HEK293 (cell line): ENCODE data around the gene TNS3.

Source experiments
- CTCF ChIA-PET: fragments of 350-600 bp; formaldehyde crosslinking; extraction: SDS; loops from one replicate; lab custom pipeline; 2021; ENCODE audit warnings: antibody characterized with exemption; lab: Yijun Ruan, JAX
- POLR2A ChIA-PET: fragments of 300-600 bp; formaldehyde crosslinking; extraction: SDS; loops from one replicate; lab custom pipeline; 2020; ENCODE audit warnings: antibody characterized with exemption, inconsistent platforms; lab: Yijun Ruan, JAX
- H3K27ac ChIP-seq: fragments of 200-500 bp; sonication (Bioruptor generic); 2 replicates; pipeline ENCODE4 v1.5.1; 2014; ENCODE audit warnings: low read depth, low read length, control low read depth, inconsistent platforms; ENCODE audit errors: extremely low read depth
- H3K36me3 ChIP-seq, 2 experiments: fragments of 200-500 bp in 1 of 2; sonication (Bioruptor generic) in 1 of 2; 1 replicate in 1 of 2; 2 replicates in 1 of 2; pipeline ENCODE4 v1.5.1; 2014 to 2017; ENCODE audit warnings: inconsistent platforms in 2 of 2, low read length in 2 of 2; ENCODE audit not compliant: control insufficient read depth in 2 of 2, insufficient read depth in 1 of 2
- H3K4me1 ChIP-seq: fragments of 200-500 bp; sonication (Bioruptor generic); 2 replicates; pipeline ENCODE4 v1.5.1; 2014; ENCODE audit warnings: mild to moderate bottlenecking, low read length, inconsistent platforms; ENCODE audit not compliant: control insufficient read depth, insufficient read depth
- H3K4me3 ChIP-seq: 2 replicates; pipeline ENCODE4 v1.5.1; 2011; ENCODE audit warnings: low read depth, mild to moderate bottlenecking, control low read depth, low read length, moderate library complexity
- H3K9me3 ChIP-seq: fragments of 200-500 bp; sonication (Bioruptor generic); 2 replicates; pipeline ENCODE4 v1.5.1; 2014; ENCODE audit warnings: low read depth, low read length, inconsistent platforms; ENCODE audit not compliant: control insufficient read depth, insufficient read depth
- EGR2 ChIP-seq: fragments of 450-650 bp; formaldehyde crosslinking; IDR thresholded peaks from 2 replicates; pipeline ENCODE4 v1.5.1; 2016; ENCODE audit warnings: low read depth, missing biosample characterization, missing genetic modification characterization
- GFI1B ChIP-seq: fragments of 450-650 bp; formaldehyde crosslinking; IDR thresholded peaks from 2 replicates; pipeline ENCODE4 v1.5.1; 2016; ENCODE audit warnings: missing biosample characterization, missing genetic modification characterization
- GLI2 ChIP-seq: fragments of 450-650 bp; formaldehyde crosslinking; IDR thresholded peaks from 2 replicates; pipeline ENCODE4; 2017; ENCODE audit warnings: missing biosample characterization, missing genetic modification characterization, low read depth, borderline replicate concordance
- GLIS1 ChIP-seq: fragments of 450-650 bp; formaldehyde crosslinking; IDR thresholded peaks from 2 replicates; pipeline ENCODE4 v1.5.1; 2016; ENCODE audit warnings: missing biosample characterization, missing genetic modification characterization
- SP7 ChIP-seq: fragments of 450-650 bp; formaldehyde crosslinking; IDR thresholded peaks from 2 replicates; pipeline ENCODE4 v1.5.1; 2016; ENCODE audit warnings: missing biosample characterization, missing genetic modification characterization
- WT1 ChIP-seq: fragments of 450-650 bp; formaldehyde crosslinking; IDR thresholded peaks from 2 replicates; pipeline ENCODE4 v1.5.1; 2016; ENCODE audit warnings: missing biosample characterization, missing genetic modification characterization
- ZBTB44 ChIP-seq: fragments of 450-650 bp; IDR thresholded peaks from 2 replicates; pipeline ENCODE4 v1.5.1; 2018; ENCODE audit warnings: missing biosample characterization, mild to moderate bottlenecking, missing genetic modification characterization
- ZFHX2 ChIP-seq: fragments of 450-650 bp; formaldehyde crosslinking; conservative IDR thresholded peaks from 2 replicates; pipeline ENCODE4 v1.5.1; 2016; ENCODE audit warnings: missing biosample characterization, missing genetic modification characterization
- ZIC2 ChIP-seq: fragments of 450-650 bp; formaldehyde crosslinking; IDR thresholded peaks from 2 replicates; pipeline ENCODE4 v1.5.1; 2016; ENCODE audit warnings: missing biosample characterization, missing genetic modification characterization
- ZNF266 ChIP-seq: fragments of 450-650 bp; formaldehyde crosslinking; IDR thresholded peaks from 2 replicates; pipeline ENCODE4 v1.5.1; 2016; ENCODE audit warnings: missing biosample characterization, missing genetic modification characterization, low read depth
- ZNF48 ChIP-seq: fragments of 450-650 bp; formaldehyde crosslinking; IDR thresholded peaks from 2 replicates; pipeline ENCODE4 v1.5.1; 2016; ENCODE audit warnings: missing biosample characterization, missing genetic modification characterization
- ZNF610 ChIP-seq: fragments of 450-650 bp; formaldehyde crosslinking; IDR thresholded peaks from 2 replicates; pipeline ENCODE4 v1.5.1; 2016; ENCODE audit warnings: missing biosample characterization, missing genetic modification characterization, borderline replicate concordance
- ZNF624 ChIP-seq: fragments of 450-650 bp; formaldehyde crosslinking; IDR thresholded peaks from 2 replicates; pipeline ENCODE4 v1.5.1; 2017; ENCODE audit warnings: missing biosample characterization, missing genetic modification characterization
- ZNF629 ChIP-seq: fragments of 450-650 bp; formaldehyde crosslinking; IDR thresholded peaks from 2 replicates; pipeline ENCODE4 v1.5.1; 2017; ENCODE audit warnings: missing biosample characterization, missing genetic modification characterization
- ZNF664 ChIP-seq: fragments of 450-650 bp; formaldehyde crosslinking; IDR thresholded peaks from 2 replicates; pipeline ENCODE4 v1.5.1; 2016; ENCODE audit warnings: missing biosample characterization, missing genetic modification characterization
- ZNF830 ChIP-seq: fragments of 450-650 bp; IDR thresholded peaks from 2 replicates; pipeline ENCODE4 v1.5.0; 2018; ENCODE audit warnings: missing biosample characterization, missing genetic modification characterization, low read depth, mild to moderate bottlenecking, moderate library complexity
- ZNF837 ChIP-seq: fragments of 450-650 bp; formaldehyde crosslinking; IDR thresholded peaks from 2 replicates; pipeline ENCODE4 v1.5.1; 2016; ENCODE audit warnings: missing biosample characterization, missing genetic modification characterization
- TF ChIP-seq, protein P1 (sequence below): fragments of 450-650 bp; formaldehyde crosslinking; IDR thresholded peaks from 2 replicates; pipeline ENCODE4 v1.5.1; 2017; ENCODE audit warnings: missing biosample characterization, missing genetic modification characterization
- TF ChIP-seq, protein P2 (sequence below): fragments of 450-650 bp; formaldehyde crosslinking; IDR thresholded peaks from 2 replicates; pipeline ENCODE4 v1.5.1; 2017; ENCODE audit warnings: missing biosample characterization, missing genetic modification characterization
- TF ChIP-seq, protein P3 (sequence below): fragments of 450-650 bp; formaldehyde crosslinking; IDR thresholded peaks from 2 replicates; pipeline ENCODE4 v1.5.1; 2016; ENCODE audit warnings: missing biosample characterization, missing genetic modification characterization
- TF ChIP-seq, protein P4 (sequence below): fragments of 450-650 bp; formaldehyde crosslinking; IDR thresholded peaks from 2 replicates; pipeline ENCODE4 v1.5.1; 2017; ENCODE audit warnings: missing biosample characterization, missing genetic modification characterization

The TNS3 gene

GRCh38 chr7:47368190-47368812 is 213.6 kb downstream of the TNS3 start:
- CTCF ChIA-PET = no interaction called here
- TF ChIP-seq EGR2 (tag by site-specific recombination) = peak; percentile 30; the same call in 1 of the 2 replicates
- TF ChIP-seq ZNF266 (tag by site-specific recombination) = no peak
- TF ChIP-seq ZIC2 = peak; percentile 95
- peak; percentile 48 for TF ChIP-seq ZFHX2 (tag by site-specific recombination)
- TF ChIP-seq GLIS1 (tag by site-specific recombination) = peak; percentile 84
- TF ChIP-seq GLI2 (tag by site-specific recombination) = no peak
- no peak for TF ChIP-seq ZNF830 (tag by site-specific recombination)
- TF ChIP-seq ZNF664 (tag by site-specific recombination) = no peak
- TF ChIP-seq, all 188 proteins: peak for 4
- H3K36me3 ChIP-seq = no peaks in the 10 kb centered on the region
- no peaks in the 10 kb centered on the region for H3K9me3 ChIP-seq
- H3K27ac ChIP-seq = no peak overlapping the region
- POLR2A ChIA-PET = no interaction called here
- H3K4me1 ChIP-seq = peaks cover 11% of the 10 kb centered on the region
- H3K4me3 ChIP-seq = no peak overlapping the region

- Histone ChIP-seq H3K4me3 (no peak overlapping the region), H3K36me3 (no peaks in the 10 kb centered on the region), H3K27ac (no peak overlapping the region), H3K4me1 (peaks cover 8% of the 10 kb centered on the region), H3K9me3 (no peaks in the 10 kb centered on the region)
- POLR2A ChIA-PET = no interaction called here
- TF ChIP-seq GFI1B (tag by site-specific recombination) (no peak), ZNF610 (no peak), WT1 (no peak), ZNF837 (no peak), ZNF624 (tag by site-specific recombination) (no peak), ZBTB44 (tag by site-specific recombination) (no peak), SP7 (tag by site-specific recombination) (no peak), ZNF48 (tag by site-specific recombination) (no peak), ZNF629 (tag by site-specific recombination) (no peak)
- TF ChIP-seq, protein P1, sequence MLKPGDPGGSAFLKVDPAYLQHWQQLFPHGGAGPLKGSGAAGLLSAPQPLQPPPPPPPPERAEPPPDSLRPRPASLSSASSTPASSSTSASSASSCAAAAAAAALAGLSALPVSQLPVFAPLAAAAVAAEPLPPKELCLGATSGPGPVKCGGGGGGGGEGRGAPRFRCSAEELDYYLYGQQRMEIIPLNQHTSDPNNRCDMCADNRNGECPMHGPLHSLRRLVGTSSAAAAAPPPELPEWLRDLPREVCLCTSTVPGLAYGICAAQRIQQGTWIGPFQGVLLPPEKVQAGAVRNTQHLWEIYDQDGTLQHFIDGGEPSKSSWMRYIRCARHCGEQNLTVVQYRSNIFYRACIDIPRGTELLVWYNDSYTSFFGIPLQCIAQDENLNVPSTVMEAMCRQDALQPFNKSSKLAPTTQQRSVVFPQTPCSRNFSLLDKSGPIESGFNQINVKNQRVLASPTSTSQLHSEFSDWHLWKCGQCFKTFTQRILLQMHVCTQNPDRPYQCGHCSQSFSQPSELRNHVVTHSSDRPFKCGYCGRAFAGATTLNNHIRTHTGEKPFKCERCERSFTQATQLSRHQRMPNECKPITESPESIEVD = no peak
- TF ChIP-seq, protein P2, sequence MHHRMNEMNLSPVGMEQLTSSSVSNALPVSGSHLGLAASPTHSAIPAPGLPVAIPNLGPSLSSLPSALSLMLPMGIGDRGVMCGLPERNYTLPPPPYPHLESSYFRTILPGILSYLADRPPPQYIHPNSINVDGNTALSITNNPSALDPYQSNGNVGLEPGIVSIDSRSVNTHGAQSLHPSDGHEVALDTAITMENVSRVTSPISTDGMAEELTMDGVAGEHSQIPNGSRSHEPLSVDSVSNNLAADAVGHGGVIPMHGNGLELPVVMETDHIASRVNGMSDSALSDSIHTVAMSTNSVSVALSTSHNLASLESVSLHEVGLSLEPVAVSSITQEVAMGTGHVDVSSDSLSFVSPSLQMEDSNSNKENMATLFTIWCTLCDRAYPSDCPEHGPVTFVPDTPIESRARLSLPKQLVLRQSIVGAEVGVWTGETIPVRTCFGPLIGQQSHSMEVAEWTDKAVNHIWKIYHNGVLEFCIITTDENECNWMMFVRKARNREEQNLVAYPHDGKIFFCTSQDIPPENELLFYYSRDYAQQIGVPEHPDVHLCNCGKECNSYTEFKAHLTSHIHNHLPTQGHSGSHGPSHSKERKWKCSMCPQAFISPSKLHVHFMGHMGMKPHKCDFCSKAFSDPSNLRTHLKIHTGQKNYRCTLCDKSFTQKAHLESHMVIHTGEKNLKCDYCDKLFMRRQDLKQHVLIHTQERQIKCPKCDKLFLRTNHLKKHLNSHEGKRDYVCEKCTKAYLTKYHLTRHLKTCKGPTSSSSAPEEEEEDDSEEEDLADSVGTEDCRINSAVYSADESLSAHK (tag by site-specific recombination) = no peak
- TF ChIP-seq, protein P3, sequence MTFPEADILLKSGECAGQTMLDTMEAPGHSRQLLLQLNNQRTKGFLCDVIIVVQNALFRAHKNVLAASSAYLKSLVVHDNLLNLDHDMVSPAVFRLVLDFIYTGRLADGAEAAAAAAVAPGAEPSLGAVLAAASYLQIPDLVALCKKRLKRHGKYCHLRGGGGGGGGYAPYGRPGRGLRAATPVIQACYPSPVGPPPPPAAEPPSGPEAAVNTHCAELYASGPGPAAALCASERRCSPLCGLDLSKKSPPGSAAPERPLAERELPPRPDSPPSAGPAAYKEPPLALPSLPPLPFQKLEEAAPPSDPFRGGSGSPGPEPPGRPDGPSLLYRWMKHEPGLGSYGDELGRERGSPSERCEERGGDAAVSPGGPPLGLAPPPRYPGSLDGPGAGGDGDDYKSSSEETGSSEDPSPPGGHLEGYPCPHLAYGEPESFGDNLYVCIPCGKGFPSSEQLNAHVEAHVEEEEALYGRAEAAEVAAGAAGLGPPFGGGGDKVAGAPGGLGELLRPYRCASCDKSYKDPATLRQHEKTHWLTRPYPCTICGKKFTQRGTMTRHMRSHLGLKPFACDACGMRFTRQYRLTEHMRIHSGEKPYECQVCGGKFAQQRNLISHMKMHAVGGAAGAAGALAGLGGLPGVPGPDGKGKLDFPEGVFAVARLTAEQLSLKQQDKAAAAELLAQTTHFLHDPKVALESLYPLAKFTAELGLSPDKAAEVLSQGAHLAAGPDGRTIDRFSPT (tag by site-specific recombination) = no peak
- TF ChIP-seq, protein P4, sequence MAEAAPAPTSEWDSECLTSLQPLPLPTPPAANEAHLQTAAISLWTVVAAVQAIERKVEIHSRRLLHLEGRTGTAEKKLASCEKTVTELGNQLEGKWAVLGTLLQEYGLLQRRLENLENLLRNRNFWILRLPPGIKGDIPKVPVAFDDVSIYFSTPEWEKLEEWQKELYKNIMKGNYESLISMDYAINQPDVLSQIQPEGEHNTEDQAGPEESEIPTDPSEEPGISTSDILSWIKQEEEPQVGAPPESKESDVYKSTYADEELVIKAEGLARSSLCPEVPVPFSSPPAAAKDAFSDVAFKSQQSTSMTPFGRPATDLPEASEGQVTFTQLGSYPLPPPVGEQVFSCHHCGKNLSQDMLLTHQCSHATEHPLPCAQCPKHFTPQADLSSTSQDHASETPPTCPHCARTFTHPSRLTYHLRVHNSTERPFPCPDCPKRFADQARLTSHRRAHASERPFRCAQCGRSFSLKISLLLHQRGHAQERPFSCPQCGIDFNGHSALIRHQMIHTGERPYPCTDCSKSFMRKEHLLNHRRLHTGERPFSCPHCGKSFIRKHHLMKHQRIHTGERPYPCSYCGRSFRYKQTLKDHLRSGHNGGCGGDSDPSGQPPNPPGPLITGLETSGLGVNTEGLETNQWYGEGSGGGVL (tag by site-specific recombination) = no peak
- CTCF ChIA-PET = no interaction called here
Measured at GRCh38 chr7:47367369-47367768, 214.5 kb downstream of the TNS3 start.
